Measurements from ENCODE around the gene CLEC11A. TPM values are rescaled to one million over a fixed set of nuclear protein-coding genes. Genes with fewer than 3 reads are reported as not detected.

CLEC11A gene
- 61.6 TPM for total RNA-seq

GRCh38 chr19:50723069-50723468 lies at the start of gene CLEC11A:
CLEC11A (plus strand) TSS chr19:50723364; CDS start chr19:50723526, 162 bp downstream.

GRCh38 chr19:50719566-50719965 lies 3.6 kb upstream of the CLEC11A start, which contains the start of gene SHANK1:
SHANK1 (minus strand) TSS chr19:50719802; CDS start chr19:50716919, 2,883 bp downstream.

GRCh38 chr19:50770164-50770563 lies 47.0 kb downstream of the CLEC11A start, which contains the start of gene GPR32:
GPR32 (plus strand) TSS chr19:50770464; CDS start chr19:50770601, 137 bp downstream.

Other genes with a start within 250 kb of the CLEC11A start
- 107 TPM for gene EMC10, start 246.9 kb upstream of the CLEC11A start, total RNA-seq
- 4.4 TPM for gene GARIN5A, start 246.5 kb upstream of the CLEC11A start, total RNA-seq
- 18.8 TPM for gene JOSD2, start 212.2 kb upstream of the CLEC11A start, total RNA-seq
- 5.7 TPM for gene ASPDH, start 209.5 kb upstream of the CLEC11A start, total RNA-seq
- gene LRRC4B, start 154.9 kb upstream of the CLEC11A start, total RNA-seq = 35.3 TPM
- gene SYT3, start 83.5 kb upstream of the CLEC11A start, total RNA-seq = 0.76 TPM
- 6.2 TPM for gene C19orf81, start 73.9 kb upstream of the CLEC11A start, total RNA-seq
- 10.2 TPM for gene SHANK1, start 3.6 kb upstream of the CLEC11A start, total RNA-seq
- gene GPR32, start 47.1 kb downstream of the CLEC11A start, total RNA-seq = not detected
- not detected for gene ACP4, start 67.1 kb downstream of the CLEC11A start, total RNA-seq
- gene KLK1, start 100.4 kb downstream of the CLEC11A start, total RNA-seq = 0.35 TPM
- gene KLK15, start 110.2 kb downstream of the CLEC11A start, total RNA-seq = not detected
- gene KLK3, start 131.6 kb downstream of the CLEC11A start, total RNA-seq = not detected
- not detected for gene KLK2, start 150.1 kb downstream of the CLEC11A start, total RNA-seq
- not detected for gene KLK4, start 188.0 kb downstream of the CLEC11A start, total RNA-seq
- gene KLK5, start 229.7 kb downstream of the CLEC11A start, total RNA-seq = 0.93 TPM
- 6.7 TPM for gene KLK6, start 246.2 kb downstream of the CLEC11A start, total RNA-seq